GM12872 (cell line): ENCODE results near the gene SLC6A17.

Source experiments
- CTCF ChIP-seq: IDR thresholded peaks from 3 replicates; pipeline ENCODE4 v1.5.1; 2011; ENCODE audit warnings: low read depth, mild to moderate bottlenecking, low read length, moderate library complexity; ENCODE audit not compliant: insufficient read depth

Gene SLC6A17

DNA sequence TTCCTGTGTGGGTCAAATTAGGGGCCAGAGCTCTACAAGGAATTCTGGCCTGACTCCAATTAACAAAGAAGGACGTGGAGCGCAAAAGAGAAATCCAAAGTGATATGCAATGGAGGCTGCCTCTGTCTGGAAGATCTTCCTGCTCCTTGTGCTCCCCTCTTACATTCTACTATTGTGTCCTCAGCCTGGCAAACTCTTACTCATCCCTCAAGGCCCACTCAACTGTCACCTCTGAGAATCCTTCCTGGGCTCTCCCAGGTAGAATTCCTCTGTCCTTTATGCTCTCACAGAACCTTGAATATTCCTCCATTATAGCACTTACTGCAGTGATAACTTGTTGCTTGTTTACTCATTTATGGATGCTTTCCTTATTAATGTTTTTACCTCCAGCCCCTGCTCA, 91.2 kb downstream of the SLC6A17 start:
- no peak for TF ChIP-seq CTCF

DNA sequence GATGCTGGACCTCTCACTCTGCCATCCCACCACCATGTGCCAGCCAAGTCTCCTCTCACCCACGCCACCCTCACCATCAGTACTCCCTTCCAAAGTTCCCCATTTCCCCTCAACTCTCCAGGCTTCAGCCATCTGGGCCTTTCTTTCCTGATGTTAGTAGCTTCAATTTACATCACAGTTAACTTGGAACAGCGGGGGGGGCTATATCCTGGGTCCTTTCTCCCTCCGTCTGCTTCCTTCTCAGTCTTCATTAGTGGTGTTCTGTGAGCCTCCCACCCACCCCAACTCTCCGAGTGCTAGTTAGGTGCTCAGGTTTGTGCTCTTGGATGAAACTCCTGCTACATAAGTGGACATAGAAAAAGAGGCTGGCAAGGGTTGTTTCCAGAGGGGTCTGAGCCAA, 91.8 kb downstream of the SLC6A17 start:
- TF ChIP-seq CTCF, result no peak

GRCh38 chr1:110242731-110243130, 92.4 kb downstream of the SLC6A17 start:
- no peak for TF ChIP-seq CTCF

DNA sequence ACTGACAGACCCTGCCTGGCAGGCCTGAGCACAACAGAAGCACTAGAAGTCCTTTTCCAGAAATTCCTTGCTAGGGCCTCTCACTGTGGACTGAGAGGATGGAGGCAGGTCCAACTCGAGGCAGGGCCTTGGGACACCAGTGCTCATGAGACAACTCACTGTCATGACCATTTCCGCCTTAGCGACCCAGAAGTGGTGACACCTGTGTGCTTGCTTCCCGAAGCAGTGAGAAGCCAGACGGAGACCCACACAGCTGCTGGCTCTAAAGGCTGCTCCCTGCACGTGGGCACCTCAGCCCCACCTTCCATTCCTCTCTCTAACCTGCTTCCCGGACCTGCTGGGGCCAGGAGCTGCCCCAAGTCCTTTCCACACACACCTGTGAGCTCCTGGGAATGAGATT, 92.9 kb downstream of the SLC6A17 start:
- TF ChIP-seq CTCF, result no peak

DNA sequence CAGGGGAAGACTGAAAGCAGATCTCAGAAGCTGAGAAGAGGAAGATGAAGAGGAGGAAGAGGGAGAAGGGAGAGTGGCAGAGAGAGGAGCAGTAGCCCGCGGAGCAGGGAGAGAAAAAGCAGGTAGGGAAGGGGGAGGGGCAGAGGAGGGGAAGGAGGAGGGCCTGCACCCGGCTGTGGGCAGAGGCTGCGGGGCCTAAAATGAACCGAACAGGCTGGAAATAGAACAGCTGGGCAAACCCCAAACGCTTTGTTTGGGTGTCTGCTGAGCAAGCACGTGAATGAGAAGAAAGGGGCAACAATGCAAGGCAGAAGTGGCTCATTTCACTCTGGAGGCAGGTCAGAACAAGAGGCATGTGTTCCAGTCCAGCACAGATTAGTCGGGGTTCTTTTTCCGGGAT, 93.3 kb downstream of the SLC6A17 start:
- no peak for TF ChIP-seq CTCF

GRCh38 chr1:110245876-110246620, 95.8 kb downstream of the SLC6A17 start:
- TF ChIP-seq CTCF, result no peak

GRCh38 chr1:110248746-110249145, 98.5 kb downstream of the SLC6A17 start:
- TF ChIP-seq CTCF, result no peak
